Hematopoietic multipotent progenitor cell (in vitro differentiated cells): ENCODE measurements around the gene RBP7. TPM values are rescaled to one million over a fixed set of nuclear protein-coding genes. Genes with fewer than 3 reads are reported as not detected.

Experiments used
- DNase-seq, 3 donors: peaks; one replicate each; pipeline ENCODE4 v3.0.0-alpha.2; 2011 to 2015; ENCODE audit warnings: low read depth in 2 of 3, low spot score in 2 of 3
- small RNA-seq: library from RNA; depleted of rRNA; stranded (forward); fragments of <200 nt; gene quantifications from one replicate; pipeline ENCODE3, GENCODE V24; 2012
- total RNA-seq: library from RNA; depleted of rRNA; stranded (reverse); fragments of >200 nt; gene quantifications from one replicate; pipeline ENCODE4 v1.2.3, GENCODE V29; 2012

The RBP7 gene
- total RNA-seq, 1 donor = not detected

- DNase-seq = no peak
These were observed 67.7 kb downstream of the RBP7 start for GRCh38 chr1:10064416-10065343.

GRCh38 chr1:10065344-10065685, 68.3 kb downstream of the RBP7 start:
- DNase-seq = no peak

Small RNA genes lying within 50 kb of the gene (small RNA-seq; reads per million reads assigned to genes)
- 0.27 reads per million for gene MIR5697

Other genes starting within 250 kb of the RBP7 start
- 89.9 TPM for gene CLSTN1, start 173.3 kb upstream of the RBP7 start, total RNA-seq
- gene CTNNBIP1, start 87.0 kb upstream of the RBP7 start, total RNA-seq = 36.6 TPM
- gene LZIC, start 53.8 kb upstream of the RBP7 start, total RNA-seq = 9.4 TPM
- gene NMNAT1, start 53.8 kb upstream of the RBP7 start, total RNA-seq = 5.4 TPM
- gene UBE4B, start 35.7 kb downstream of the RBP7 start, total RNA-seq = 38.5 TPM
- gene KIF1B, start 213.3 kb downstream of the RBP7 start, total RNA-seq = 8.1 TPM